Measurements from ENCODE around the gene ZFPM1.

- TF ChIP-seq, protein P1, sequence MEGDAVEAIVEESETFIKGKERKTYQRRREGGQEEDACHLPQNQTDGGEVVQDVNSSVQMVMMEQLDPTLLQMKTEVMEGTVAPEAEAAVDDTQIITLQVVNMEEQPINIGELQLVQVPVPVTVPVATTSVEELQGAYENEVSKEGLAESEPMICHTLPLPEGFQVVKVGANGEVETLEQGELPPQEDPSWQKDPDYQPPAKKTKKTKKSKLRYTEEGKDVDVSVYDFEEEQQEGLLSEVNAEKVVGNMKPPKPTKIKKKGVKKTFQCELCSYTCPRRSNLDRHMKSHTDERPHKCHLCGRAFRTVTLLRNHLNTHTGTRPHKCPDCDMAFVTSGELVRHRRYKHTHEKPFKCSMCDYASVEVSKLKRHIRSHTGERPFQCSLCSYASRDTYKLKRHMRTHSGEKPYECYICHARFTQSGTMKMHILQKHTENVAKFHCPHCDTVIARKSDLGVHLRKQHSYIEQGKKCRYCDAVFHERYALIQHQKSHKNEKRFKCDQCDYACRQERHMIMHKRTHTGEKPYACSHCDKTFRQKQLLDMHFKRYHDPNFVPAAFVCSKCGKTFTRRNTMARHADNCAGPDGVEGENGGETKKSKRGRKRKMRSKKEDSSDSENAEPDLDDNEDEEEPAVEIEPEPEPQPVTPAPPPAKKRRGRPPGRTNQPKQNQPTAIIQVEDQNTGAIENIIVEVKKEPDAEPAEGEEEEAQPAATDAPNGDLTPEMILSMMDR (IDR thresholded peaks at IDR 0.05): no peak
- no peak for TF ChIP-seq POLR2A (IDR thresholded peaks at IDR 0.05)
Measured at GRCh38 chr16:88521674-88522073, 68.6 kb downstream of the ZFPM1 start.
